Measurements from ENCODE around the gene FOXO6.

- TF ChIP-seq GATA2 (IDR thresholded peaks at IDR 0.05; ENCODE audit: low read depth, low read length) (no peak), GATA3 (IDR thresholded peaks at IDR 0.05; ENCODE audit: low read depth, low read length) (no peak)
Measured at GRCh38 chr1:41313661-41314131, 47.5 kb upstream of the FOXO6 start.

All from SH-SY5Y (cell line).